ENCODE measurements around the gene RMP24.

Gene RMP24

DNA sequence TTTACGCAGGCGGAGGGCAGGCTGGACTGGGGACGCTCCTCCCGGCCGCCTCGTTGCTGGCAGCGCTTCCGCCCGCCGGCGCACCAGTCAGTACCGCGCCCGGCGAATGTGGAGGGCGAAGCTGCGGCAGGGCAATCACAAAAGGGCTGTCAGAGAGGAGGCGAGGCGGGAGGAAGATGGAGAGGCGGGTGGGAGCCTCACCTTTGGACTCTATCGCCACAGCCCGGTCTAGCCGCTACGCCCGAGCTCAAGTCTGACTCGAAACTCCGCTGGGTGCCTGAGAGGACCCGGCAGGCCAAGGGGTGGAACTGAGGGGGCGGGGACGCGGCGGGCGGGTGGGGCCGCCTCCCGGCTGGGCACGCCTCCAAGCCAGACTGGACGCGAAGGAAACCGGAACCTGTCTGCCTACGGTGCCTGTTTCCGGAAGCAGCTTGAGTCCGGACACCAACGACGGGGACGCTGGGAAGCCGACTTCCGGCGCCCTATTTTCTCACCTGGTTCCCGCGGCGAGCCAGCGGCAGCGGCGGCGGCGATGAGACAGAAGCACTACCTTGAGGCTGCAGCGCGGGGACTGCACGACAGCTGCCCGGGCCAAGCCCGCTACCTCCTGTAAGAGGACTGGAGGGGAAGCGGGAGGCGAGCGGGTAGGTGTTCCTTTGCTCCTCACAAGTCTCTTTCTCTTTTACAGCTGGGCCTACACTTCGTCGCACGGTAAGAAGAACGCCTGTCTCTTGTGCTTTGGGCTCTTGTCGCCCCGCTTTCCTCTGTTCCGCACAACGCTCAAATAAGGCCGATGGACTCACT, at the start of gene RMP24:
Gene RMP24, plus strand, starts transcription at position 483 of the 804 bp plus-strand sequence.
- peak within 1 kb of the TSS; percentile 90 for H3K4me3 ChIP-seq (replicated peaks; ENCODE audit: insufficient read depth, low read length)
- no peaks in the 10 kb centered on the region for H3K27me3 ChIP-seq (ENCODE audit: insufficient read depth, poor library complexity, severe bottlenecking)
- TF ChIP-seq GABPA (IDR thresholded peaks at IDR 0.05; ENCODE audit: low read depth), result peak; percentile 99
- TF ChIP-seq POLR2AphosphoS5 (IDR thresholded peaks at IDR 0.05; ENCODE audit: low read depth), result peak; percentile 84
- peak; percentile 48; the same call in 1 of the 2 replicates for TF ChIP-seq SPI1 (IDR thresholded peaks at IDR 0.05; ENCODE audit: borderline replicate concordance, low read depth)
- TF ChIP-seq, protein P1, sequence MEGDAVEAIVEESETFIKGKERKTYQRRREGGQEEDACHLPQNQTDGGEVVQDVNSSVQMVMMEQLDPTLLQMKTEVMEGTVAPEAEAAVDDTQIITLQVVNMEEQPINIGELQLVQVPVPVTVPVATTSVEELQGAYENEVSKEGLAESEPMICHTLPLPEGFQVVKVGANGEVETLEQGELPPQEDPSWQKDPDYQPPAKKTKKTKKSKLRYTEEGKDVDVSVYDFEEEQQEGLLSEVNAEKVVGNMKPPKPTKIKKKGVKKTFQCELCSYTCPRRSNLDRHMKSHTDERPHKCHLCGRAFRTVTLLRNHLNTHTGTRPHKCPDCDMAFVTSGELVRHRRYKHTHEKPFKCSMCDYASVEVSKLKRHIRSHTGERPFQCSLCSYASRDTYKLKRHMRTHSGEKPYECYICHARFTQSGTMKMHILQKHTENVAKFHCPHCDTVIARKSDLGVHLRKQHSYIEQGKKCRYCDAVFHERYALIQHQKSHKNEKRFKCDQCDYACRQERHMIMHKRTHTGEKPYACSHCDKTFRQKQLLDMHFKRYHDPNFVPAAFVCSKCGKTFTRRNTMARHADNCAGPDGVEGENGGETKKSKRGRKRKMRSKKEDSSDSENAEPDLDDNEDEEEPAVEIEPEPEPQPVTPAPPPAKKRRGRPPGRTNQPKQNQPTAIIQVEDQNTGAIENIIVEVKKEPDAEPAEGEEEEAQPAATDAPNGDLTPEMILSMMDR (IDR thresholded peaks at IDR 0.05; ENCODE audit: insufficient read depth, low read length), result no peak
- TF ChIP-seq, protein P2, sequence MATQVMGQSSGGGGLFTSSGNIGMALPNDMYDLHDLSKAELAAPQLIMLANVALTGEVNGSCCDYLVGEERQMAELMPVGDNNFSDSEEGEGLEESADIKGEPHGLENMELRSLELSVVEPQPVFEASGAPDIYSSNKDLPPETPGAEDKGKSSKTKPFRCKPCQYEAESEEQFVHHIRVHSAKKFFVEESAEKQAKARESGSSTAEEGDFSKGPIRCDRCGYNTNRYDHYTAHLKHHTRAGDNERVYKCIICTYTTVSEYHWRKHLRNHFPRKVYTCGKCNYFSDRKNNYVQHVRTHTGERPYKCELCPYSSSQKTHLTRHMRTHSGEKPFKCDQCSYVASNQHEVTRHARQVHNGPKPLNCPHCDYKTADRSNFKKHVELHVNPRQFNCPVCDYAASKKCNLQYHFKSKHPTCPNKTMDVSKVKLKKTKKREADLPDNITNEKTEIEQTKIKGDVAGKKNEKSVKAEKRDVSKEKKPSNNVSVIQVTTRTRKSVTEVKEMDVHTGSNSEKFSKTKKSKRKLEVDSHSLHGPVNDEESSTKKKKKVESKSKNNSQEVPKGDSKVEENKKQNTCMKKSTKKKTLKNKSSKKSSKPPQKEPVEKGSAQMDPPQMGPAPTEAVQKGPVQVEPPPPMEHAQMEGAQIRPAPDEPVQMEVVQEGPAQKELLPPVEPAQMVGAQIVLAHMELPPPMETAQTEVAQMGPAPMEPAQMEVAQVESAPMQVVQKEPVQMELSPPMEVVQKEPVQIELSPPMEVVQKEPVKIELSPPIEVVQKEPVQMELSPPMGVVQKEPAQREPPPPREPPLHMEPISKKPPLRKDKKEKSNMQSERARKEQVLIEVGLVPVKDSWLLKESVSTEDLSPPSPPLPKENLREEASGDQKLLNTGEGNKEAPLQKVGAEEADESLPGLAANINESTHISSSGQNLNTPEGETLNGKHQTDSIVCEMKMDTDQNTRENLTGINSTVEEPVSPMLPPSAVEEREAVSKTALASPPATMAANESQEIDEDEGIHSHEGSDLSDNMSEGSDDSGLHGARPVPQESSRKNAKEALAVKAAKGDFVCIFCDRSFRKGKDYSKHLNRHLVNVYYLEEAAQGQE (IDR thresholded peaks at IDR 0.05; ENCODE audit: insufficient replicate concordance, low read depth), result peak; percentile 71
- peak within 1 kb of the TSS; percentile 80 for H3K27ac ChIP-seq (replicated peaks)
- peak; percentile 97 for DNase-seq (ENCODE audit: low read depth in 1 of 2, low spot score in 1 of 2)

DNA sequence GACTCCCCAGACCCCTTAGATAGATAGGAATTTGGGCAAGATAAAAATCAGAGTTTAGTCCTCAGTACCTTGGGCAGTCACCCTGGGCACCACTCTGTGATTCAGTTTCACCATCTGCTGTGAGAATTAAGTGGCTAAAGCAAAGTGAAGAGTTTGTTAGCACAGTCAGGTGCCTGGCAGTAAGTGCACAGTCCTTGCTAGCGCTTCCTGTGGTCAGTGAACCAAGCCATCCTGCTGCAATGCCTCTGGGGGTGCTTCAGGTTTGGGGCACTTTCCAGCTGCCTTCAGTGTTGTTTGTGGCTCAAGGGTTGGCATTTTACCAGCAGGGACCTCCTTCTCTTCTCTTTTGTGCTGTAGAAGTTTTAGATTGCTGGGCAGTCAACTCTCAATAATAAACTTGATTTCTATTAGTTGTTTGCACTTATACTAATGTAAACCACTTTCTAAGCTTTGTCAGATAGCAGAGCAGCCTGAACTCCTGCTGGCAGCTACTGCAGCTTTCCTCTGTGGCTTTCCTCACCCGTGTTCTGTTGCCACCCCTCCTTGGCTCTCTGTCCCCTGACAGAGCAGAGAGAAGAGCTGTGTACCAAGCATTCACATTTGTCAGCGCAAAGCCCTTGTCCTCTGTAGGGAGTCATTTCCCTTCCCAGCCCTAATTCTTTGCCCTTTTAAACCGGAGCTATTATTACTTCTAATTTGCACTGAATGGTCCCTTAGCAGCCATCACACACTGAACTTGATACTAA, 48.4 kb upstream of the RMP24 start:
- H3K27ac ChIP-seq (replicated peaks), result no peak overlapping the region
- peaks cover 9% of the 10 kb centered on the region for H3K27me3 ChIP-seq (ENCODE audit: insufficient read depth, poor library complexity, severe bottlenecking)
- TF ChIP-seq POLR2AphosphoS5 (IDR thresholded peaks at IDR 0.05; ENCODE audit: low read depth), result no peak
- TF ChIP-seq, protein P1 (IDR thresholded peaks at IDR 0.05; ENCODE audit: insufficient read depth, low read length), result no peak
- TF ChIP-seq, protein P2 (IDR thresholded peaks at IDR 0.05; ENCODE audit: insufficient replicate concordance, low read depth), result no peak
- TF ChIP-seq SPI1 (IDR thresholded peaks at IDR 0.05; ENCODE audit: borderline replicate concordance, low read depth), result no peak
- no peak for TF ChIP-seq GABPA (IDR thresholded peaks at IDR 0.05; ENCODE audit: low read depth)
- no peak overlapping the region for H3K4me3 ChIP-seq (replicated peaks; ENCODE audit: insufficient read depth, low read length)
- no peak for DNase-seq (ENCODE audit: low read depth in 1 of 2, low spot score in 1 of 2)

DNA sequence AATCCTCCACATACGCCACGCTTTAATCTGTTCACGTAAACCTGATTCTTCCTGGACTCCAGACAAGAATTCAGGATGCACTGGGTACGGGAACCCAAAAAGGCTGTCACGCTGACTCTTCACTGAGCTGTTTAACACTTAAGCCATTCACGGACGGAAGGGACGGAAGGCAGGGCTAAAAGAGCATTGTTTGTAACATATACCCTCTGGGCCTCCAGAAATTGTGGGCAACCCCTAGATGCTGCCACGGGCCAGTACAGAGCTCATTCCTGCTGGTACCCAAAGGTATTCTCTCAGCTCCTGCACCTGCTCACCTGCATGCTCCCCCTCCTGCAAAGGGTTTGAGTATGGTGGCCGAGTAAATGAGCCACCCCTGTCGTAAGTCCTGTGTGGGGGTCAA, 45.6 kb upstream of the RMP24 start:
- Histone ChIP-seq H3K27ac (replicated peaks) (no peak overlapping the region), H3K27me3 (ENCODE audit: insufficient read depth, poor library complexity, severe bottlenecking) (peaks cover 9% of the 10 kb centered on the region), H3K4me3 (replicated peaks; ENCODE audit: insufficient read depth, low read length) (no peak overlapping the region)
- TF ChIP-seq GABPA (IDR thresholded peaks at IDR 0.05; ENCODE audit: low read depth) (no peak), SPI1 (IDR thresholded peaks at IDR 0.05; ENCODE audit: borderline replicate concordance, low read depth) (no peak), POLR2AphosphoS5 (IDR thresholded peaks at IDR 0.05; ENCODE audit: low read depth) (no peak)
- TF ChIP-seq, protein P1 (IDR thresholded peaks at IDR 0.05; ENCODE audit: insufficient read depth, low read length), result no peak
- TF ChIP-seq, protein P2 (IDR thresholded peaks at IDR 0.05; ENCODE audit: insufficient replicate concordance, low read depth), result no peak
- no peak for DNase-seq (ENCODE audit: low read depth in 1 of 2, low spot score in 1 of 2)
